HepG2 (cell line): ENCODE results near the gene WNT3A. TPM values are rescaled to one million over a fixed set of nuclear protein-coding genes. Genes with fewer than 3 reads are reported as not detected.

Experiments
- ATAC-seq: fragments of 200-7000 bp; cut with Tn5 transposase; 3 replicates; pipeline ENCODE4 v1.9.1; 2020; ENCODE audit warnings: mild to moderate bottlenecking, moderate library complexity
- BruUV-seq: library from RNA; stranded (reverse); fragments of 400-500 nt; replicated peaks from 2 replicates; lab custom pipeline; 2021; lab: Mats Ljungman, UMichigan
- CTCF ChIA-PET: fragments of 300-600 bp; formaldehyde crosslinking; extraction: SDS; loops from one replicate; lab custom pipeline; 2021; ENCODE audit warnings: low total read pairs, inconsistent platforms, low intra/inter-chr PET ratio; lab: Yijun Ruan, JAX
- POLR2A ChIA-PET: fragments of 350-600 bp; sonication (Branson Sonifier 250); formaldehyde crosslinking; loops from one replicate; lab custom pipeline; 2020; ENCODE audit warnings: antibody characterized with exemption, inconsistent platforms; lab: Yijun Ruan, JAX
- DNase-seq: peaks from one replicate; pipeline ENCODE4 v3.0.0-alpha.2; 2015; ENCODE audit warnings: low spot score
- FAIRE-seq: peaks from 3 replicates; lab custom pipeline; 2011; peaks lifted over from hg19 to GRCh38; lab: Jason Lieb, UNC
- H2AFZ ChIP-seq: one replicate; pipeline ENCODE4 v1.6.1; 2011; ENCODE audit warnings: low read length, inconsistent platforms
- H3K27ac ChIP-seq: fragments of 300-600 bp; 3 replicates; pipeline ENCODE4 v1.8.0; 2011; ENCODE audit warnings: mixed run types, mild to moderate bottlenecking, mixed read lengths, low read length, inconsistent platforms; ENCODE audit not compliant: insufficient read depth; ENCODE audit errors: extremely low read length
- H3K27me3 ChIP-seq, 2 experiments: fragments of 200-600 bp in 1 of 2; 2 replicates in 1 of 2; 3 replicates in 1 of 2; pipeline versions ENCODE4 v1.6.0 to v1.8.0; 2011; ENCODE audit warnings: low read length in 2 of 2, mild to moderate bottlenecking in 2 of 2, moderate library complexity in 2 of 2, inconsistent platforms in 1 of 2; ENCODE audit not compliant: insufficient read depth in 2 of 2, control insufficient read depth in 1 of 2
- H3K36me3 ChIP-seq, 2 experiments: fragments of 200-600 bp in 1 of 2; replicated peaks in 1 of 2; 2 replicates in 1 of 2; 3 replicates in 1 of 2; pipeline versions ENCODE4 v1.5.1 to v1.8.0; 2011; ENCODE audit warnings: low read length in 2 of 2, inconsistent platforms in 1 of 2; ENCODE audit not compliant: insufficient read depth in 2 of 2, control insufficient read depth in 1 of 2
- H3K4me1 ChIP-seq: 2 replicates; pipeline ENCODE4 v1.5.1; 2012; ENCODE audit warnings: low read length, inconsistent platforms; ENCODE audit not compliant: insufficient read depth
- H3K4me2 ChIP-seq: 2 replicates; pipeline ENCODE4 v1.6.0; 2011; ENCODE audit warnings: low read depth, low read length, inconsistent platforms
- H3K4me3 ChIP-seq, 3 experiments: fragments of 200-600 bp in 1 of 3; sonication (generic), shearing (Covaris generic) in 1 of 3; replicated peaks in 1 of 3; 2 replicates each; pipeline ENCODE4 v1.5.1; 2011 to 2016; ENCODE audit warnings: low read length in 3 of 3, inconsistent platforms in 2 of 3, low read depth in 2 of 3, mild to moderate bottlenecking in 2 of 3, control low read depth in 1 of 3, mixed read lengths in 1 of 3; ENCODE audit not compliant: insufficient read depth in 1 of 3
- H3K79me2 ChIP-seq: one replicate; pipeline ENCODE4 v1.6.1; 2011; ENCODE audit warnings: low read length, inconsistent platforms; ENCODE audit not compliant: insufficient read depth
- H3K9ac ChIP-seq: 2 replicates; pipeline ENCODE4 v1.6.0; 2011; ENCODE audit warnings: mild to moderate bottlenecking, low read depth, low read length, inconsistent platforms; ENCODE audit not compliant: insufficient read depth
- H3K9me3 ChIP-seq: 2 replicates; pipeline ENCODE4 v1.5.1; 2012; ENCODE audit warnings: mild to moderate bottlenecking, low read length
- H4K20me1 ChIP-seq: 2 replicates; pipeline ENCODE4 v1.6.0; 2011; ENCODE audit warnings: inconsistent platforms, mild to moderate bottlenecking, low read length, moderate library complexity; ENCODE audit not compliant: insufficient read depth
- AHR ChIP-seq: IDR thresholded peaks from 2 replicates; pipeline ENCODE4 v1.6.1; 2018; ENCODE audit warnings: missing genetic modification reagents, missing compliant biosample characterization
- CENPBD1 ChIP-seq: sonication (generic); formaldehyde crosslinking; IDR thresholded peaks from 2 replicates; pipeline ENCODE4 v1.8.0; 2022; ENCODE audit warnings: missing genetic modification reagents, low read depth, mild to moderate bottlenecking, borderline replicate concordance
- KDM2A ChIP-seq: sonication (generic); formaldehyde crosslinking; IDR thresholded peaks from 2 replicates; pipeline ENCODE4 v1.4.0; 2020; ENCODE audit warnings: low read depth, missing genetic modification reagents, borderline replicate concordance
- MLX ChIP-seq: IDR thresholded peaks from 2 replicates; pipeline ENCODE4 v1.6.1; 2016
- RNF2 ChIP-seq: fragments of 450-650 bp; conservative IDR thresholded peaks from 2 replicates; pipeline ENCODE4 v1.6.1; 2016; ENCODE audit warnings: low read depth
- TFDP2 ChIP-seq: sonication (generic); formaldehyde crosslinking; IDR thresholded peaks from 2 replicates; pipeline ENCODE4 v1.4.0; 2020; ENCODE audit warnings: missing genetic modification reagents
- ZFYVE20 ChIP-seq: sonication (generic); formaldehyde crosslinking; IDR thresholded peaks from 2 replicates; pipeline ENCODE4 v1.8.0; 2023; ENCODE audit warnings: low read depth, mild to moderate bottlenecking, moderate library complexity, missing genetic modification reagents, borderline replicate concordance
- ZNF343 ChIP-seq: sonication (generic); formaldehyde crosslinking; IDR thresholded peaks from 2 replicates; pipeline ENCODE4 v1.4.0; 2020; ENCODE audit warnings: mild to moderate bottlenecking, missing genetic modification reagents
- ZNF605 ChIP-seq: sonication (generic); formaldehyde crosslinking; IDR thresholded peaks from 2 replicates; pipeline ENCODE4 v1.8.0; 2022; ENCODE audit warnings: mild to moderate bottlenecking, missing genetic modification reagents
- ZNF788 ChIP-seq: sonication (generic); formaldehyde crosslinking; IDR thresholded peaks from 2 replicates; pipeline ENCODE4 v1.5.0; 2020; ENCODE audit warnings: mild to moderate bottlenecking, missing genetic modification reagents, borderline replicate concordance
- ZNF790 ChIP-seq: sonication (generic); formaldehyde crosslinking; IDR thresholded peaks from 2 replicates; pipeline ENCODE4 v1.8.0; 2022; ENCODE audit warnings: missing genetic modification reagents, mild to moderate bottlenecking, borderline replicate concordance
- ZNF879 ChIP-seq: sonication (generic); formaldehyde crosslinking; IDR thresholded peaks from 2 replicates; pipeline ENCODE4 v1.8.1; 2023; ENCODE audit warnings: missing genetic modification reagents
- WGBS: methylation state at CpG from one replicate; pipeline ENCODE4 v1.1.6; 2017; ENCODE audit warnings: low lambda C conversion rate; 5-methylcytosine and 5-hydroxymethylcytosine counted together
- in situ Hi-C: cut with HindIII; loops from 2 replicates; pipeline ENCODE4 v1.10.0; 2017; ENCODE audit warnings: low pct_unique_long_range_greater_than_20kb; ENCODE audit not compliant: extremely low pct_ligation_motif_present
- intact Hi-C: fragments of 100-400 bp; cut with micrococcal nuclease; formaldehyde crosslinking; loops from one replicate; pipeline ENCODE4 v1.10.0; 2022; ENCODE audit not compliant: unreplicated experiment
- polyA plus RNA-seq, 8 experiments: library from polyadenylated mRNA; depleted of rRNA in 3 of 8; stranded (reverse) in 7 of 8; unstranded in 1 of 8; fragments of >200 nt; fragmentation: Illumina TruSeq in 4 of 8; extraction: Trizol in 4 of 8; gene quantifications; 2 replicates each; pipeline versions ENCODE4 v1.2.1 to v1.2.3, GENCODE V29; 2011 to 2016; ENCODE audit warnings: low read depth in 4 of 8, missing spikeins in 1 of 8, mixed read lengths in 1 of 8; ENCODE audit not compliant: insufficient read depth in 1 of 8
- total RNA-seq, 5 experiments: library from RNA; depleted of rRNA; stranded (reverse); fragments of >200 nt; fragmentation: Illumina TruSeq; extraction: Trizol; gene quantifications; 2 replicates each; pipeline ENCODE4 v1.2.3, GENCODE V29; 2016; ENCODE audit warnings: low read depth in 1 of 5
- TF ChIP-seq, protein P1 (sequence below): sonication (generic); formaldehyde crosslinking; IDR thresholded peaks from 2 replicates; pipeline ENCODE4 v1.8.1; 2023; ENCODE audit warnings: mild to moderate bottlenecking, missing genetic modification reagents
- TF ChIP-seq, protein P2 (sequence below): sonication (generic); formaldehyde crosslinking; IDR thresholded peaks from 2 replicates; pipeline ENCODE4 v1.5.1; 2020; ENCODE audit warnings: missing genetic modification reagents, mild to moderate bottlenecking, borderline replicate concordance

The WNT3A gene
- total and polyA plus RNA-seq, 2 of the 13 experiments (the other 11 are each of a cell fraction or from before 2014, with no cell fraction given) = not detected

GRCh38 chr1:228008391-228009115, 1.8 kb downstream of the WNT3A start:
- H3K4me2 ChIP-seq = no peak overlapping the region
- H3K27ac ChIP-seq = no peak overlapping the region
- ATAC-seq (no peak), FAIRE-seq (no peak), DNase-seq (no peak)
- no peak overlapping the region for H3K4me3 ChIP-seq
- no peaks in the 10 kb centered on the region for H3K4me1 ChIP-seq
- 23% methylated on average over 10 of the region's 52 CpGs for WGBS
- no peaks in the 10 kb centered on the region for H3K36me3 ChIP-seq
- ChIA-PET POLR2A (no interaction called here), CTCF (no interaction called here)
- no peaks in the 10 kb centered on the region for H3K79me2 ChIP-seq
- no peak overlapping the region for H3K9ac ChIP-seq
- no peak overlapping the region for H2AFZ ChIP-seq
- intact Hi-C loops (no loop called here), in situ Hi-C loops (no loop called here)
- H4K20me1 ChIP-seq = 0 out of 2 replicates have a peak, but pooled peaks cover 3% of the 10 kb centered on the region
- H3K9me3 ChIP-seq = no peaks in the 10 kb centered on the region
- peaks cover 15 to 80% of the 10 kb centered on the region in 2 experiments for H3K27me3 ChIP-seq
- BruUV-seq = no TSS peak
- TF ChIP-seq ZNF788 (CRISPR knock-in tag) = no peak
- no peak for TF ChIP-seq ZNF605 (CRISPR knock-in tag)
- no peak for TF ChIP-seq AHR (CRISPR knock-in tag)
- TF ChIP-seq ZNF790 (CRISPR knock-in tag) = no peak
- TF ChIP-seq, protein P1, sequence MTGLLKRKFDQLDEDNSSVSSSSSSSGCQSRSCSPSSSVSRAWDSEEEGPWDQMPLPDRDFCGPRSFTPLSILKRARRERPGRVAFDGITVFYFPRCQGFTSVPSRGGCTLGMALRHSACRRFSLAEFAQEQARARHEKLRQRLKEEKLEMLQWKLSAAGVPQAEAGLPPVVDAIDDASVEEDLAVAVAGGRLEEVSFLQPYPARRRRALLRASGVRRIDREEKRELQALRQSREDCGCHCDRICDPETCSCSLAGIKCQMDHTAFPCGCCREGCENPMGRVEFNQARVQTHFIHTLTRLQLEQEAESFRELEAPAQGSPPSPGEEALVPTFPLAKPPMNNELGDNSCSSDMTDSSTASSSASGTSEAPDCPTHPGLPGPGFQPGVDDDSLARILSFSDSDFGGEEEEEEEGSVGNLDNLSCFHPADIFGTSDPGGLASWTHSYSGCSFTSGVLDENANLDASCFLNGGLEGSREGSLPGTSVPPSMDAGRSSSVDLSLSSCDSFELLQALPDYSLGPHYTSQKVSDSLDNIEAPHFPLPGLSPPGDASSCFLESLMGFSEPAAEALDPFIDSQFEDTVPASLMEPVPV (CRISPR knock-in tag) = no peak
- TF ChIP-seq ZNF343 = no peak
- TF ChIP-seq, protein P2, sequence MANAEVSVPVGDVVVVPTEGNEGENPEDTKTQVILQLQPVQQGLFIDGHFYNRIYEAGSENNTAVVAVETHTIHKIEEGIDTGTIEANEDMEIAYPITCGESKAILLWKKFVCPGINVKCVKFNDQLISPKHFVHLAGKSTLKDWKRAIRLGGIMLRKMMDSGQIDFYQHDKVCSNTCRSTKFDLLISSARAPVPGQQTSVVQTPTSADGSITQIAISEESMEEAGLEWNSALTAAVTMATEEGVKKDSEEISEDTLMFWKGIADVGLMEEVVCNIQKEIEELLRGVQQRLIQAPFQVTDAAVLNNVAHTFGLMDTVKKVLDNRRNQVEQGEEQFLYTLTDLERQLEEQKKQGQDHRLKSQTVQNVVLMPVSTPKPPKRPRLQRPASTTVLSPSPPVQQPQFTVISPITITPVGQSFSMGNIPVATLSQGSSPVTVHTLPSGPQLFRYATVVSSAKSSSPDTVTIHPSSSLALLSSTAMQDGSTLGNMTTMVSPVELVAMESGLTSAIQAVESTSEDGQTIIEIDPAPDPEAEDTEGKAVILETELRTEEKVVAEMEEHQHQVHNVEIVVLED (CRISPR knock-in tag) = no peak
- TF ChIP-seq RNF2 = no peak
- TF ChIP-seq KDM2A (CRISPR knock-in tag) = no peak
- TF ChIP-seq MLX (CRISPR knock-in tag) = no peak
- TF ChIP-seq ZNF879 = no peak
- no peak for TF ChIP-seq CENPBD1 (CRISPR knock-in tag)
- TF ChIP-seq TFDP2 (CRISPR knock-in tag) = no peak
- no peak for TF ChIP-seq ZFYVE20
